Measurements from ENCODE around the gene RIPOR3. TPM values are rescaled to one million over a fixed set of nuclear protein-coding genes. Genes with fewer than 3 reads are reported as not detected.

The RIPOR3 gene
- total and polyA plus RNA-seq, 2 experiments from 2014 or later = 5.6 to 5.7 TPM

- no peak overlapping the region for H3K4me3 ChIP-seq
- no peaks in the 10 kb centered on the region for H3K79me2 ChIP-seq
- H4K20me1 ChIP-seq (ENCODE audit: insufficient read depth, poor library complexity, severe bottlenecking) = no peaks in the 10 kb centered on the region
- no peaks in the 10 kb centered on the region for H3K9me3 ChIP-seq (ENCODE audit: low read depth)
- H3K9me2 ChIP-seq (replicated peaks; ENCODE audit: insufficient read depth) = no peaks in the 10 kb centered on the region
- no peaks in the 10 kb centered on the region for H3K36me3 ChIP-seq (replicated peaks; ENCODE audit: insufficient read depth, low read depth)
- H3K27me3 ChIP-seq = no peaks in the 10 kb centered on the region
- TF ChIP-seq CTCF (IDR thresholded peaks at IDR 0.05; ENCODE audit: poor library complexity) (no peak), EZH2phosphoT487 (IDR thresholded peaks at IDR 0.05; ENCODE audit: low read depth, severe bottlenecking, unreplicated experiment) (no peak), EZH2 (IDR thresholded peaks at IDR 0.05; ENCODE audit: borderline replicate concordance) (no peak)
- WGBS (ENCODE audit: low lambda C conversion rate, missing lambda C conversion rate) = 51% methylated on average over 6 of the region's 6 CpGs
- peak overlapping the region; percentile 93 for H3K27ac ChIP-seq
- peaks cover 30% of the 10 kb centered on the region for H3K4me1 ChIP-seq (ENCODE audit: insufficient read depth)
- DNase-seq (ENCODE audit: low spot score) = no peak
- H3K4me2 ChIP-seq = peak overlapping the region; percentile 64
- no peak overlapping the region for H2AFZ ChIP-seq
These were observed 36.4 kb downstream of the RIPOR3 start for GRCh38 chr20:50654904-50655303.

- H3K27me3 ChIP-seq = no peaks in the 10 kb centered on the region
- TF ChIP-seq EZH2phosphoT487 (IDR thresholded peaks at IDR 0.05; ENCODE audit: low read depth, severe bottlenecking, unreplicated experiment) = no peak
- no peak for TF ChIP-seq CTCF (IDR thresholded peaks at IDR 0.05; ENCODE audit: poor library complexity)
- no peak for TF ChIP-seq EZH2 (IDR thresholded peaks at IDR 0.05; ENCODE audit: borderline replicate concordance)
- no peaks in the 10 kb centered on the region for H3K9me2 ChIP-seq (replicated peaks; ENCODE audit: insufficient read depth)
- H4K20me1 ChIP-seq (ENCODE audit: insufficient read depth, poor library complexity, severe bottlenecking) = no peaks in the 10 kb centered on the region
- no peak overlapping the region for H3K4me3 ChIP-seq
- H2AFZ ChIP-seq = no peak overlapping the region
- no peaks in the 10 kb centered on the region for H3K36me3 ChIP-seq (replicated peaks; ENCODE audit: insufficient read depth, low read depth)
- no peak overlapping the region for H3K4me2 ChIP-seq
- H3K4me1 ChIP-seq (ENCODE audit: insufficient read depth) = peaks cover 18% of the 10 kb centered on the region
- H3K9me3 ChIP-seq (ENCODE audit: low read depth) = no peaks in the 10 kb centered on the region
- DNase-seq (ENCODE audit: low spot score) = no peak
- 68% methylated on average over 11 of the region's 11 CpGs for WGBS (ENCODE audit: low lambda C conversion rate, missing lambda C conversion rate)
- H3K79me2 ChIP-seq = no peaks in the 10 kb centered on the region
- peak overlapping the region; percentile 68 for H3K27ac ChIP-seq
These were observed 38.5 kb downstream of the RIPOR3 start for GRCh38 chr20:50652702-50653294.

- DNase-seq (ENCODE audit: low spot score) = no peak
- H3K9me2 ChIP-seq (replicated peaks; ENCODE audit: insufficient read depth) = no peaks in the 10 kb centered on the region
- no peak overlapping the region for H3K27ac ChIP-seq
- peaks cover 18% of the 10 kb centered on the region for H3K4me1 ChIP-seq (ENCODE audit: insufficient read depth)
- no peaks in the 10 kb centered on the region for H4K20me1 ChIP-seq (ENCODE audit: insufficient read depth, poor library complexity, severe bottlenecking)
- H3K79me2 ChIP-seq = no peaks in the 10 kb centered on the region
- no peaks in the 10 kb centered on the region for H3K36me3 ChIP-seq (replicated peaks; ENCODE audit: insufficient read depth, low read depth)
- WGBS (ENCODE audit: low lambda C conversion rate, missing lambda C conversion rate) = 86% methylated on average over 4 of the region's 4 CpGs
- H3K9me3 ChIP-seq (ENCODE audit: low read depth) = no peaks in the 10 kb centered on the region
- H3K27me3 ChIP-seq = no peaks in the 10 kb centered on the region
- TF ChIP-seq CTCF (IDR thresholded peaks at IDR 0.05; ENCODE audit: poor library complexity) = no peak
- no peak for TF ChIP-seq EZH2phosphoT487 (IDR thresholded peaks at IDR 0.05; ENCODE audit: low read depth, severe bottlenecking, unreplicated experiment)
- TF ChIP-seq EZH2 (IDR thresholded peaks at IDR 0.05; ENCODE audit: borderline replicate concordance) = no peak
- no peak overlapping the region for H3K4me3 ChIP-seq
- no peak overlapping the region for H3K4me2 ChIP-seq
- no peak overlapping the region for H2AFZ ChIP-seq
These were observed 39.7 kb downstream of the RIPOR3 start for GRCh38 chr20:50651676-50652075.

Measured in hepatocyte (in vitro differentiated cells).